GM03348 (cell line): Measurements from ENCODE around the gene CLDN5.
A peak's percentile ranks its signal among the peaks of the same experiment; 100 is the strongest.

Experiments
- DNase-seq: peaks from one replicate; pipeline ENCODE4 v3.0.0; 2012; ENCODE audit warnings: low spot score

Gene CLDN5

GRCh38 chr22:19524170-19525115 is at the start of gene CLDN5:
Gene CLDN5, minus strand, starts transcription at chr22:19524410. Its CDS starts 155 bp downstream, at chr22:19524255.
- peak; percentile 72 for DNase-seq

GRCh38 chr22:19571995-19572394 is 47.8 kb upstream of the CLDN5 start:
- DNase-seq = no peak

GRCh38 chr22:19571207-19571795 is 47.1 kb upstream of the CLDN5 start:
- no peak for DNase-seq

- no peak for DNase-seq
These were observed 45.8 kb upstream of the CLDN5 start for GRCh38 chr22:19569976-19570375.

GRCh38 chr22:19569276-19569640 is 45.0 kb upstream of the CLDN5 start:
- DNase-seq = no peak

- DNase-seq = peak; percentile 85
These were observed 44.4 kb upstream of the CLDN5 start for GRCh38 chr22:19568337-19569275.

GRCh38 chr22:19567157-19568009 is 43.2 kb upstream of the CLDN5 start:
- DNase-seq = no peak

GRCh38 chr22:19566279-19567156 is 42.3 kb upstream of the CLDN5 start:
- DNase-seq = no peak

- DNase-seq = no peak
These were observed 41.4 kb upstream of the CLDN5 start for GRCh38 chr22:19565382-19566278.

- DNase-seq = no peak
These were observed 35.7 kb upstream of the CLDN5 start for GRCh38 chr22:19559956-19560355.

GRCh38 chr22:19559324-19559811 is 35.2 kb upstream of the CLDN5 start:
- no peak for DNase-seq

GRCh38 chr22:19556963-19557545 is 32.8 kb upstream of the CLDN5 start:
- DNase-seq = no peak

- no peak for DNase-seq
These were observed 31.4 kb upstream of the CLDN5 start for GRCh38 chr22:19555651-19556050.

- DNase-seq = peak; percentile 32
These were observed 30.7 kb upstream of the CLDN5 start for GRCh38 chr22:19554834-19555404.

- no peak for DNase-seq
These were observed 29.0 kb upstream of the CLDN5 start for GRCh38 chr22:19553201-19553600.

- DNase-seq = no peak
These were observed 26.2 kb upstream of the CLDN5 start for GRCh38 chr22:19550382-19550781.

- no peak for DNase-seq
These were observed 25.2 kb upstream of the CLDN5 start for GRCh38 chr22:19549428-19549827.

- DNase-seq = no peak
These were observed 24.8 kb upstream of the CLDN5 start for GRCh38 chr22:19548964-19549363.
